Activated CD8-positive, alpha-beta memory T cell treated with anti-CD3 and anti-CD28 coated beads for 48 hours (primary cell): ENCODE measurements around the gene KIAA0319L.

Experiments
- DNase-seq, 3 experiments: peaks; one replicate each; pipeline ENCODE4 v3.0.0-alpha.2; 2020; ENCODE audit warnings: low read depth in 2 of 3, low spot score in 2 of 3

The KIAA0319L gene

DNA sequence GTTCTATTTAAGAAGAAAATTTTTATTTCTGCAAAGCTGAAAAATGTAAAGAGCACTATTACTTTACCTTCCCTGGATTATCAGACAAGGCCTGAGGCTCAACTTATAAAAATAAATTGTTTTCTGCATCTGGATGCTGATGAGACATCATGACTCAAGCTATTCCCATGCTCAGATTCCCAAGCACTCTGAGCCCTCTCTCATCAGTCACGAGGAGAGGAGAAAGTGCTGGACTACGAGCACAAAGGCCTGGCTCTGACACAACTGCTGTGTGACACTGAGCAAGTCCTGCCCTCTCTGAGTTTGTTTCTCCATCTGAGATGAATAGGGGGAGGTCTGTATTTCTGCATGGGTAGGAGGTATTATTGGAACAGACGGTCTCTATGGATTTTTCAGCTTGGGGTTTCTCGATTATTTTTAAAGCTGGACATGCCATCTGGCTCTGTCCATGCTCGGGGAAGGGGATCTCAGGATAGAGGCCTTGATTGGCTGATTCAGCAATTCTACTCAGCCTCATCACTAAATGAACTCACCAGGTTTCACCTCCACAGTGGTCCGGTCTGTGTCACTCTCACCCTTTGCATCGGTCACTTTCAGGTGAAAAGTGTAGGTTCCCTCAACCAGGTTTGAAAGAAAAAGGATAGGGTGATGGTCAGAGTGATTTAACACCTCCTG is 107.7 kb downstream of the KIAA0319L start:
- DNase-seq = no peak

DNA sequence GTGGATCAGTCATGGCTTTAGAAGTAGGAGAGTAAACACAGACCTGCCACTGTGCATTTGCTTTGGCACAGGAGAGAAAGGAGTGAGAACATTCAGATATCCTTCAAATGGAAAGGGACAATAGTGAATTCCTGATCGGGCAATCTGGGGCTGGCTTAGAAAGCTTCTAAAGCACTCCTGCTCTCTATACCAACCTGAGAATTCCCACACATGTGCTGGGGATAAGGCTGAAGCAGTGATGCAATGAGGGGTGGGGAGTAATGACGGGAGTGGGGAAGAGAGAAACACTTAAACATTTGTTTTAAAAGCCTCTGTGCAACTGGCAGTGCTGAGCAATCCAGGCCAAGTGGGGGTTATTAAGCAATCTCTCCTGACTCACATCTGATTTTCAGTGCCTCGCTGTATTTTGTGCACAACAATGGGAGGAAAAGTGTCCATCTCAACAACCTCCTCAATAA is 108.8 kb downstream of the KIAA0319L start:
- no peak for DNase-seq

DNA sequence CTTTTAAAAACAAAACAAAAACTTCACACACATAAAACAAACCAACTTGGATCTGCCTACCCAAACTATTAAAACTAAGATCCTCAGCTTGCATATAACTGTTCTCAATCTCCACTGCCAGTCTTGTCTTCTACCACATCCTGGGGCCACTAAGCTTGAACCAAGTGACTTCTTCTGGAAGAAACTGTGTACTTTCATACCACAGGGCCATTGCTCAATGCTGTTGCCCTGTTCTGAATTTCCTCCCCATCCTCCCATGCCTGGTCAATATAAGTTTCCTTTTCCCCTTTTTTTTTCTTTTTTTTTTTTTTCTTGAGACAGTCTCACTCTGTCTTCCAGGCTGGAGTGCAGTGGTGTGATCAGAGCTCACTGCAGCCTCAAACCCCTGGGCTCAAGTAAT is 109.9 kb downstream of the KIAA0319L start:
- no peak for DNase-seq

DNA sequence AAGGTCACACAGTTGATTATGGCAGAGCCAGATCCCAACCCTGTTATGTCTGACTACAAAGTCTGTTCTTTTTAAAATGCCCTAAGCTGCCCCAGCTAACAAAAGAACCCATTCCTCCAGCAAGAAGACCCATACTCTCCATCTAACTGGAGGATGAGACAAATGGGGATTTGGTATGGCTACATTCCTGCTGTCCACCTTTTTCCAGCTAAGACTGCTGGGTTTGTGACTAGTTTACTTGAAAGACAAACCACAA is 112.8 kb downstream of the KIAA0319L start:
- DNase-seq = no peak

DNA sequence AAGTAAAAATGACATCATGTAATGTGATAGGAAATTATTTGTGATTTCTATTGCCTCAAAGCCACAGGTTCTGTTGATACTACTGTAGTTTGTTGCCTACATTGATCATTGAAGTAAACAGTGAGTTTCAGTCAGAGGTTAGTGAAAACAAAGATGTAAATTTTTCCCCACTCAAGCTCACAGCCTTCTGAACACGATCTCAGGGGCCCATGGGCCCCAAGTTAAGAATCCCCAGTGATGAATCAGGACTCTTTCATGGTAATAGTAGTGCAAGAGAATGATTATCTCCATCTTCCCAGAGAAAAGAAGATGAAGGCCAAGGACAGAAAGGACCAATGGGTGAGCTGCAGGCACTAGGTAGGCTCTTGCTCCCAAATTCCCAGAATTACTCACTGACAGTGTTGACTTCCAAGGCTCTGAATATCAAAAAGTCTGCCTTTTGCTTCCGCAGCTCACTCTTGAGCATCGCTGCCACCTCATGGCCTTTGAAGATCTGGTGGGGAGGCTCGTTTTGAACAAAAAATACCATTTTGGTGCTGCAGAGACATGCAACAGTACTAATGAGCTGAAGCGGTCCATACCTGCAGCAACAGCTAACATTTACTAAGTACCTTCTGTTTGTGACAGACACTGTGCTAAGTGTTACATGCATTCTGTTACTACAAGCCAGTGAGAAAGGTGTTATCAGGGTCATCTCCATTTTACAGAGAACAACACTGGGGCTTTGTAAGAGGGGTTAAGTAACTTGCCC is 113.3 kb downstream of the KIAA0319L start:
- DNase-seq = no peak

DNA sequence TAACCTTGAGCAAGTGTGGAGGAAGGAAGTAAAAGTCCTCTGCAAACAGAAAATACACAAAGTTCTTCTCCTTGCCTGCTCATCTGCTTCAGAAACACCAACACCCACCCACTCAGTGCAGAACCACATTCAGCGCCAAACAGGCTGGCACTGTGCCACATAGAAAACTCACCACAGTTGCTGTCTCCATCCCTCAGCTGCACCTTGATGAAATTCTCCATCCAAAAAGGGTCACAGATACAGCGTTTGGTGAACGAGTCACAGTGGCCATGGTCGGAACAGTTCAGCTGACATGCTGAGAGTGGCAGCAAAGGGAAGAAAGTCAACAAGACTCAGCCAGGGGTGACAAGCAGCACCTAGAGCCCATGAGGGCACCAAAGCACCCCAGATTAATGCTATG is 114.5 kb downstream of the KIAA0319L start:
- DNase-seq = peak in 1 of 3 experiments; percentile 2

DNA sequence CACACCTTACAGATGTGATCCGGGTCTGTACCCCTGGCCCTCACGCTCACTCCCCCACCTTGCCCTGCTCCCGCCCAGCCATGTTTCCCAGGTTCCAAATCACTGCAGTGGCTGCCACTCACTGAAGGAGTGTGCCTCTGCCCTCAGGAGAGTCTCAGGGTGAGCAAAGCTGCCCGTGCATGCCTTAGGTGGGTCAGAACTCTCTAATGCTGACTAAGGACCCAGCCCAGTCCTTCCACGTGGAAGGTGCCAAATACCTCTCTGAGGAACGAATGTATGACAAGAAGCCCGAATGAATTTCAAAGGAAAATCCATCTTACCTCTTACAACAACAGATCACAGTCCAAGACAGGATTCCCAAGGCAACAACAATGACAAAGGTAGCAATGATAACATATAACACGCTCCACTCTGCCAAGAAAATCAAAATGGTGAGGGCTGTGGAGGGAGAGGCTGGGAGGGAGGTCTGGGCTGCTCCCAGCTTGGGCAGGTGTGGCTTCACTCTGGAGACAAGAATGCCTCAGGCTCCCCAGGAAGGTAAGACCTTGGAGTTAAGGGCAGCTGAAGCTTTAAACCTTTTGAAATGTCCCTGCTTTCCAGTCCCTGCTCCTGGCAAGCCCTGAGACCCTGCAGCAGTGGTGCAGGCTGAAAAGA is 115.2 kb downstream of the KIAA0319L start:
- no peak for DNase-seq

DNA sequence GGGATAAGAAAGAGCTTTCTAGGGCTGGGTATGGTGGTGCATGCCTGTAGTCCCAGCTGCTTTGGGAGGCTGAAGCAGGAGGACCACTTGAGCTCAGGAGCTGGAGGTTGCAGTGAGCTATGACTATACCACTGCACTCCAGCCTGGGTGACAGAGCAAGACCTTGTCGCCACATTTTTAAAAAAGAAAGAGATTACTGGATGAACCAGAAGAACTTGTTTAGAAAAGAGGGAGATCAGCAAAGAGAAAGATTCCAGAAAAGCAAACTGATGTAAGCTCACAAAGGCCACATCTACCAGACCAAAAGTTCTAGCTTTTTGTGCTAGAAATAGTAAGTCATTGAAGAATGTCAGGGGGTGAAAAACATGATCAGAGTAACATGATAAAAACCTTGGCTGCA is 117.6 kb downstream of the KIAA0319L start:
- DNase-seq = no peak

DNA sequence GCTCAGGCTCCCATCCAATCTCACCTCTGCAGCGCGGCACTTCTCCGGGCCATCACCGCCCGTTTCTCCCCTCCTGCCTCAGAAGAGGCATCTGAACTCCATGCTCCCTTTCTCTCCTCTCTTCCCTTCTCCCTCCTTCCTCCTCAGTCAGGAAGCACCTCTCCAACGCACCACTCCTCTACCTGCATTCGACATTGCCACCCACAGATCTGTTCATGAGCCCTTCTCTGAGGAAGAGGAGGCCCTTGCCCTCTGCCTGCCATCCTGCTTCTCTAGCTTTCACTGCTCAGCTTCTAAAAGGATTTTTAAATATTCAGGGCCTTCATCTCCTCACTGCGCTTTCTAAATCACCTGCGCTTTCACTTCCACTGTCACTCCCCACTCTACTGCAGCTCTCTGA is 120.0 kb downstream of the KIAA0319L start:
- DNase-seq = no peak

DNA sequence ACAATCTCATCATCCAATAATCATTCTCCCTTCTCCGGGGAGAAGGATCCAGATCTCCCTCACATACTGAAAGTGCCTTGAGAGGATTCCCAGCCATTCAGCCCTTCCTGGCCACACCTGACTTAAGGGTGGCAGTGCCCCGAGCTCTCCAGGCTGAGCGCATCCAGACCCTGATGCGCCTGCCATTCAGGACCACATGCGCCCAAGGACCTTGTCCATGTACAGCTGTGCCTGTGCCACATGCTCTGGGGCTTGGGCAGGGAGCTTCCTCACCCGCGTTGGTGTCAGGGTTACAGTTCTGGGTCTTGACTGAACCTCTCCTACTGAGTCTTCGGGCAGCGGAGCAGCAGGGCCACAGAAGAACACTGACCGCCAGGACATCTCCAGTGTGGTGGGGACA is 121.1 kb downstream of the KIAA0319L start:
- DNase-seq = no peak

DNA sequence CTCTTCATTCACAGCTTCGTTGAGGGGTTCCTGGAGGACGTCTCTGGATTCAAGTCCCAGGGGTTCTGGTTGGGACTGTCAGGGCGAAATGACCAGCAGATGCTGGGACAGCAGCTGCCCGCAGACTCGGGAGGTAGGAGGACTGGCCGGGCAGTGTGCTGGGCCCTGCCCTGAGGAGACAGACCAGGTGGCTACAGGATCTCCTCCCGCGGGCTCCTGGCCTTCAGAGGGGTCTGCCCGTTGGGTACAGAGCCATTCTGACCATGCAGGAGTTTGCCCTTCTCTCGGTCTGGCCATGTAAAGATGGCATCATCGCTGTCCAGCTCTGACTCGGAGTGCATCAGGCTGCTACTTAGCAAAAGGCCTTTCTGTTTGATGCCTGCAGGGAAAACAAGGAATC is 122.5 kb downstream of the KIAA0319L start:
- no peak for DNase-seq

DNA sequence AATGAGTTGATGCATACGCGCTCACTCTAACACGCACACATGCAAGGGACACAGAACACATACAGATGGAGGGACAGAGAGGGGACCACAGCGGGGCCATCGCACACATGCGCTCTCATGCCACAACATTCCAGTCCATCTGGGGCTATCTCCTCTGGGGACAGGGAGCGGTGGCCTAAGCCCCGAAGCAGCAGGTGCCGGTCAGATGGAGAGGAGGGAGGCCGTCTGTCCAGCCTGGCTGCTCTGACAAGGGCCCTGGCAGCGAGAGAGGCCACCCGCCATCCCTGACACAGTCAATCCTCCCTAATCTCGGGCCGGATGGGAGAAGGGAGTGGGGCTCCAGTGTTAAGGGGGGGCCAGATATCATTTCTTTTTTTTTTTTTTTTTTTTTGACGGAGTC is 123.5 kb downstream of the KIAA0319L start:
- no peak for DNase-seq

DNA sequence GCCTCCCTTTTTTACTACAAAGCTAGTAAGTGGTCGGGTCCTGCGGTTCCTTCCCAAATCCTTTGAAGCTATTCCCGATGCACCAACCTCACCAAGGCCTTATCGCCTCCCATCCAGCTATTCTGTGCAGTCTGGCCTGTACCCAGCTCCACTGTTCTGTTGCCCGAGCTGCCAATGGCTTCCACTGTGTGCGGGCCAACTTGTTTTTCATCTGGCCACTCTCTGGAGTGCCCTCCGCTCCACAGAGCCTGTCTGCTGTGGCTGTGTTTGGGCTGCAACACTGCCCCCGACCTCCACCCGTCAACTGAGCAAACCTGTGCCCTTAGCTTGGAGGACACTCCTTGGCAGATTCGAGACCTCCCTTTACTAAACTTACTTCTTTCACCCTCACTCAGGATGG is 125.0 kb downstream of the KIAA0319L start:
- DNase-seq = no peak

DNA sequence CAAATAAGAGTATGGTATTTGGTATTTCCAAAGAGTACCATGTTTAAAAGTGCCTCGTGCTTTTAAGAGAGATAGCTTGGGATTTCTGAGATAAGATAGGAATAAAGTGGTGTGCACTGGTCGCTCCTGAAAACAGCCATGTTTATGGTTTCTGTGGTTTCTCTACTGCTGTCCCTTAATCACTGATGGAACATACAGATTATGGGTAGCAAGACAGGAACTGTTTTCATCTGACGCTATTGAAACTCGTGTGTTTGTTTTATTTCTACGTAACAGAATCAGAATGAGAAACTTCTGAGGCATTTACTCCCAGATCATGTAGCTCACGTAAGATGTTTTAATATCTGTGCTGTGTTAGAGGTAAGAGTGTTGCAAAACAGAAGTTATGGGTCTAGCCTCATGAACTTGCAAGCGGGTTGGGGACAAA is 126.0 kb downstream of the KIAA0319L start:
- no peak for DNase-seq

DNA sequence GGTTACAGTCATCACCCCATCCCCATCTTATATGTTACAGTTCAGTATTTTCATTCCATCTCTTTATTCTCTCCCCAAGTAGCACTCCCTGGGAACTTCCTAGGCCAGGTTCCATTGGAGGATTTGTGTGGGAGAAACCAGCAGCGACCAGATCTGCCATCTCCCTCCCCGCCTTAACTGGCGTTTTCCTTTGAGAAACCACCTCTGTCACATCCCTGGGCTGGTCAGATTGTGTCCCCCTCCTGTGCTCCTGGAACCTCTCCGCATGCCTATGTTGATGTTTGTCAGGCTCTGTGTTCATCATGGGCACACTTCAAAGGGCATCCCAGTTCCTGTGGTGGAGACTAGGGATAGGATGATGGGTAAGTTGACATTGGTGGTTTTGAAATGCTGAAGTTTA is 126.4 kb downstream of the KIAA0319L start:
- DNase-seq = no peak

DNA sequence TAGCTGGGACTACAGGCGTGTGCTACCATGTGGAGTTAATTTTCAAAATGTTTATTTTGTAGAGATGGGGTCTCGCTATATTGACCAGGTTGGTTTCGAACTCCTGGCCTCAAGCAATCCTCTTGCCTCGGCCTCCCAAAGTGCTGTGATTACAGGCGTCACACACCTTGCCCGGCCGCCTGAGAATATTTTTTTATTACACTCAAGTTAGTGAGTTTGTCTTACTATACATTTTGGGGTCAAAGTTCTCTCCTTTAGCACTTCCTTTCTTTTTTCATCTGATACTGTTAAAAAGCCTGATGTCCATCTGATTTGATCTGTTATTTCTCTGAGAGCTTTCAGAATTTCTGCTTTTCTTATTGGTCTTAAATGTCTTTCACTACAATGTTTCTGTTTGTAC is 128.8 kb downstream of the KIAA0319L start:
- no peak for DNase-seq

DNA sequence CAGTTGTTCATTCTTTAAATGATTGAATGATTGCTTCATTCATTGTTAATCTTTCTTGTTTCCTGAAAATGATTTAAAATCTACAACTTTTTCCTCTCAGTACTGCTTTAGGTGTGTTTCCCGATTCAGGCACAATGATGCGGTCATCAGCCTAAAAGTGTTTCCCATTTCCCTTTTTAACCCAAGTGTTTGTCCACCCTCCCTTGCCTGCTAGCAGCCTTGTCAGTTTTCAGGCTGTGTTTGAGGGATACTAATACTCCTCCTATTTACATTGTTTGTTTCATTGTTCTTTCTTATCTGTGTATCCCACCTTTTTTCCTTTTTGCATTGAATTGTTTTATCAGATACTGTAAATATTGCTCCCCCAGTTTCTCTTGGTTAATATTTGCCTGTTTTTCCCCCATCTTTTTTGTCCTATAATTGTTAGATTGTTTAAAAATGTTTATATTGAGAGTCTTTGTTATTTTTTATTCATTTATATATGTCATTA is 131.1 kb downstream of the KIAA0319L start:
- DNase-seq = no peak

DNA sequence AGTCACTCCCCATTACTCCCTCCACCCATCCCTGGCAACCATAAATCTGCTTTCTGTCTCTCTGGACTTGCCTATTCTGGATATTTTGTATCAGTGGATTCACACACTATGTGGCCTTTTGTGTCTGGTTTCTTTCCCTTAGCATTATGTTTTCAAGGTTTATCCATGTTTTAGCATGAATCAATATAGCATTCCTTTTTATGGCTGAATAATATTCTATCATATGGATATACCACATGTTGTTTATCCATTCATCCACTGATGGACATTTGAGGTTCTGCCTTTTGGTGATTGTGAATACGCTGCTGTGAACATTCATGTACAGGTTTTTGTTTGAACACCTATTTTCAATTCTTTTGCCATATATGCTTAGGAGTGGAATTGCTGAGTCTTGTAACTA is 148.3 kb downstream of the KIAA0319L start:
- no peak for DNase-seq

DNA sequence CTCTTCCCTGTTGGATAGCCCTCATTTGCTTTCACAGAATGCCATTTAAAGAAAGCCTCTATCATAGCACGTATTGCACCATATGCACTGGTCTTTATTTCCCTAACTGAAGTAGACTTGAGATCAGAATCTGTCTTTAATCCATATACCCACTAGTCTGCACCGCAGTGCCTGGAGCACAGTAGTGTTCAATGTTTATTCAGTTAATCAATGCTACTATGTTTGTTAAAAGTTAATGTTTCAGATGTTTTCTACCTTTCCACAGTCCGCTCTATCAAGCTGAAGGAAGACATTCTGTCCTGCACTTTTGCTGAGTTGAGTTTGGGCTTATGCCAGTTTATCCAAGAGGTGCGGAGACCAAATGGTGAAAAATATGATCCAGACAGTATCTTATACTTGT is 149.5 kb downstream of the KIAA0319L start:
- no peak for DNase-seq

DNA sequence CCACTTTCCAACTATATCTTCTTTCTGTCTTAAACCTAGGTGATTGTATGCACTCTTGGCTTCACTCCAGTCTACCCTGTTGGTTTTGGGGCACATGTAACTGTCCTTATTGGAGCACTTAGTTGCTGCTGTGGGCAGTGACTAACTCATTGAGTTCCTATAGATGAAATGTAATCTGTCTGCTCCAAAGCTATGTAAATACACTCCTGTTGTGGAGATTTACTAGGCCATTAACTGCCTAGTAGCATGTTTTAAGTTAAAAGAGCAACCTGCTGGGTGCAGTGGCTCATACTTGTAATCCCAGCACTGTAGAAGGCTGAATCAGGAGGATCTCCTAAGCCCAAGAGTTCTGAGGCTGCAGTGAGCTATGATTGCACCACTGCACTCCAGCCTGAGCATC is 151.1 kb downstream of the KIAA0319L start:
- DNase-seq = no peak

DNA sequence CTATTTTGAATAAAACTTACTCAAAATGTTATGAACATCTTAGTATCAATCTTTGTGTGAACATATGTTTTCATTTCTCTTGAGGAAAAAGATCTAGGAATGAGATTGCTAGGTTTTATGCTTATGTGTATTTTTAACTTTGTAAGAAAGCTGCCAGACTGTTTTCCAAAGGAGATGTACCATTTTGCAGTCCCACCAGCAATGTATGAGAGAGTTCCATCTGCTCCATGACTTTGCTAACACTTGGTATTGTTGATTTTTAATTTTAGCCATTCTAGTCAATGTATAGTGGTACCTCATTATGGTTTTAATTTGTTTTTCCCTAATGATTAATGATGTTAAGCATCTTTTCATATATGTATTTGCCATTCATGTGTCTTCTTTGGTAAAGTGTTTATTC is 156.2 kb downstream of the KIAA0319L start:
- no peak for DNase-seq

DNA sequence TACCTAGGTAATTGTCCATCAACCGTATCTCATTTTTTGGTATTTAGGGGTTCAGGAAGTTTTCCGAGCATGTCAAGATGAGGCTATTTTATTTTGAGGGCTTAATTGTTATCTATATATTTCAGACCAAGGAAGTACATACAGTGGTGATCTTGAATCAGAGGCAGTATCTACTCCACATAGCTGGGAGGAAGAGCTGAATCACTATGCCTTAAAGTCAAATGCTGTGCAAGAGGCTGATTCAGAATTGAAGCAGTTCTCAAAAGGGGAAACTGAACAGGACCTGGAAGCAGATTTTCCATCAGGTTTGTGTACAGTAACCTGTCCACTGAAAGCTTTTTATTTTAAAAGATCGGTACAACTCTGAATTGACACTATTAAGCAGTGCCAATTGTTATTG is 158.5 kb downstream of the KIAA0319L start:
- DNase-seq = no peak
